ENCODE measurements around the gene HERC2. TPM values are rescaled to one million over a fixed set of nuclear protein-coding genes. Genes with fewer than 3 reads are reported as not detected.
"Not testable (repeated sequence)": the region's sequence is repeated elsewhere in the genome, so short reads cannot be mapped to it uniquely, and the experiment has no call there.

HERC2 gene
- total RNA-seq, 1 donor from 2014 or later = 84.6 TPM

- Mint-ChIP-seq H3K27ac (no peak overlapping the region), H3K9me3 (no peaks in the 10 kb centered on the region), H3K4me1 (no peaks in the 10 kb centered on the region), H3K27me3 (ENCODE audit: low read depth) (no peaks in the 10 kb centered on the region), H3K4me3 (no peak overlapping the region), H3K36me3 (peaks cover 18% of the 10 kb centered on the region)
- no peak for DNase-seq (ENCODE audit: low spot score in 2 of 2, unreplicated experiment in 2 of 2)
- TF ChIP-seq, protein P1, sequence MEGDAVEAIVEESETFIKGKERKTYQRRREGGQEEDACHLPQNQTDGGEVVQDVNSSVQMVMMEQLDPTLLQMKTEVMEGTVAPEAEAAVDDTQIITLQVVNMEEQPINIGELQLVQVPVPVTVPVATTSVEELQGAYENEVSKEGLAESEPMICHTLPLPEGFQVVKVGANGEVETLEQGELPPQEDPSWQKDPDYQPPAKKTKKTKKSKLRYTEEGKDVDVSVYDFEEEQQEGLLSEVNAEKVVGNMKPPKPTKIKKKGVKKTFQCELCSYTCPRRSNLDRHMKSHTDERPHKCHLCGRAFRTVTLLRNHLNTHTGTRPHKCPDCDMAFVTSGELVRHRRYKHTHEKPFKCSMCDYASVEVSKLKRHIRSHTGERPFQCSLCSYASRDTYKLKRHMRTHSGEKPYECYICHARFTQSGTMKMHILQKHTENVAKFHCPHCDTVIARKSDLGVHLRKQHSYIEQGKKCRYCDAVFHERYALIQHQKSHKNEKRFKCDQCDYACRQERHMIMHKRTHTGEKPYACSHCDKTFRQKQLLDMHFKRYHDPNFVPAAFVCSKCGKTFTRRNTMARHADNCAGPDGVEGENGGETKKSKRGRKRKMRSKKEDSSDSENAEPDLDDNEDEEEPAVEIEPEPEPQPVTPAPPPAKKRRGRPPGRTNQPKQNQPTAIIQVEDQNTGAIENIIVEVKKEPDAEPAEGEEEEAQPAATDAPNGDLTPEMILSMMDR (IDR thresholded peaks at IDR 0.05; ENCODE audit: unreplicated experiment) = no peak
These were observed 113.4 kb downstream of the HERC2 start for GRCh38 chr15:28208583-28208982.

- H3K9me3 Mint-ChIP-seq; H3K27me3 Mint-ChIP-seq (ENCODE audit: low read depth); H3K4me3 Mint-ChIP-seq; DNase-seq (ENCODE audit: low spot score in 2 of 2, unreplicated experiment in 2 of 2); H3K4me1 Mint-ChIP-seq; H3K27ac Mint-ChIP-seq: not testable (repeated sequence)
- peaks cover 19% of the 10 kb centered on the region for H3K36me3 Mint-ChIP-seq
These were observed 116.3 kb downstream of the HERC2 start for GRCh38 chr15:28205640-28206039.

GRCh38 chr15:28203055-28203828 lies 118.7 kb downstream of the HERC2 start:
- DNase-seq (ENCODE audit: low spot score in 2 of 2, unreplicated experiment in 2 of 2); H3K9me3 Mint-ChIP-seq; H3K27me3 Mint-ChIP-seq (ENCODE audit: low read depth); H3K27ac Mint-ChIP-seq; H3K4me1 Mint-ChIP-seq; H3K4me3 Mint-ChIP-seq: not testable (repeated sequence)
- peaks cover 31% of the 10 kb centered on the region for H3K36me3 Mint-ChIP-seq

DNA sequence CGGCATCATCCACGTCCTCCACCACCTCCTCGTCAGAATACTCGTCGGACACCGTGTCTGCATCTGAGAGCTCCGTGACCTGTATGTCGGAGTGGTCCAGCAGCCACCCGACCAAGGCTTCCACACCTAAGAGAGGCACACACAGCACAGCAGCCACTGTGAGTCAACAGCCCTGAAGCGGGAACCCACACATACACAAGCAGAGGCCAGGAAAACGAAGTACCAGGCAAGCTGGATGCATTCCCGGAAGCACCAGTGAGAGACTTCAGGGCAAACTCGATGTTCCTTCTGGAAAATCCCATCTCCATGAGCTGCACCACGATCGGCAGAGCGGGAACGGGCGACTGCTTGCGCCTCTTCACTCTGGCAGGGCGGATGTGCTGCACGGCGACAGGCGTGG lies 119.9 kb downstream of the HERC2 start:
- H3K4me3 Mint-ChIP-seq; H3K4me1 Mint-ChIP-seq; H3K27me3 Mint-ChIP-seq (ENCODE audit: low read depth); H3K9me3 Mint-ChIP-seq; H3K27ac Mint-ChIP-seq; DNase-seq (ENCODE audit: low spot score in 2 of 2, unreplicated experiment in 2 of 2): not testable (repeated sequence)
- peaks cover 30% of the 10 kb centered on the region for H3K36me3 Mint-ChIP-seq

GRCh38 chr15:28198215-28198614 lies 123.8 kb downstream of the HERC2 start:
- not testable (repeated sequence) for H3K4me3 Mint-ChIP-seq; H3K9me3 Mint-ChIP-seq; H3K27ac Mint-ChIP-seq; H3K27me3 Mint-ChIP-seq (ENCODE audit: low read depth); H3K4me1 Mint-ChIP-seq; DNase-seq (ENCODE audit: low spot score in 2 of 2, unreplicated experiment in 2 of 2)
- peaks cover 40% of the 10 kb centered on the region for H3K36me3 Mint-ChIP-seq

- H3K9me3 Mint-ChIP-seq; H3K4me3 Mint-ChIP-seq; H3K4me1 Mint-ChIP-seq; DNase-seq (ENCODE audit: low spot score in 2 of 2, unreplicated experiment in 2 of 2); H3K27ac Mint-ChIP-seq; H3K27me3 Mint-ChIP-seq (ENCODE audit: low read depth): not testable (repeated sequence)
- H3K36me3 Mint-ChIP-seq = peaks cover 40% of the 10 kb centered on the region
These were observed 124.3 kb downstream of the HERC2 start for GRCh38 chr15:28197694-28198093.

DNA sequence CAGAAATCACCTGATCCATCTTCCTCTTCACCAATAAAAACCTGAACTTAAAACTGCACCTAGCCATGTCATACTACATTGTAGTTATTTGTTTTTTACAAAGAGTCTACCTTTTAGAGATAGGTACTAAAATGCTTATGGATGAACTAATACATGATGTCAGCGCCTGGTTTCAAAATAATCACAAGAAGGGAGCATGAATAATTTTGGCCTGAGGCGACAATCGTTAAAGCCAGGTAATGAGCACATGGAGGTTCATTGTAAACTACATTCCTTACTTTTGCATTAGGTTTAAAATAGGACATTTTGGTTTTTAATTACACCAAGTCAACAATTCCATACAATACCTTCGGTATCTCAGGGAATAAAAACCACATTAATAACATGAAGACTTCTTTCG lies 125.4 kb downstream of the HERC2 start:
- H3K36me3 Mint-ChIP-seq = peaks cover 40% of the 10 kb centered on the region
- H3K27ac Mint-ChIP-seq; H3K9me3 Mint-ChIP-seq; H3K27me3 Mint-ChIP-seq (ENCODE audit: low read depth); H3K4me3 Mint-ChIP-seq; DNase-seq (ENCODE audit: low spot score in 2 of 2, unreplicated experiment in 2 of 2); H3K4me1 Mint-ChIP-seq: not testable (repeated sequence)

DNA sequence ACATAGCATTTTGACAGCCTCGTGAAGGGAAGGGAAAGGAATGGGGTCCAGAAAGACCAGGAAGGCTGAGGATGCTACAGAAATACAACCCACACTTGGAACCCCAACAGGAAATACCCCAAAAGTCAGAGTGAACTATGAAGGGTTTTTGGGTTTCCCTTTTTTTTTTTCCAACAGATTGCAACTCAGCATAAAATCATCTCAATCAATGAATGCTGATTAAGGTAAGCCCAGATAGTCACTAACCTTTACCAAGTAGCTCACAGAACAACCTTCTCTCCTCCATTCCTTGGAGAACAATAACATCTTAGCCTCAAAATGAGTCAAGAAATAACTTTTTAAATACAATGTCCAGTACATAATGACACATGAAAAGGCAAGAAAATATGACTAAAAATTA lies 129.2 kb downstream of the HERC2 start:
- H3K27me3 Mint-ChIP-seq (ENCODE audit: low read depth) = no peaks in the 10 kb centered on the region
- no peaks in the 10 kb centered on the region for H3K4me1 Mint-ChIP-seq
- no peak overlapping the region for H3K4me3 Mint-ChIP-seq
- TF ChIP-seq, protein P1 (IDR thresholded peaks at IDR 0.05; ENCODE audit: unreplicated experiment) = no peak
- peaks cover 3% of the 10 kb centered on the region for H3K9me3 Mint-ChIP-seq
- no peak for DNase-seq (ENCODE audit: low spot score in 2 of 2, unreplicated experiment in 2 of 2)
- no peak overlapping the region for H3K27ac Mint-ChIP-seq
- peaks cover 32% of the 10 kb centered on the region for H3K36me3 Mint-ChIP-seq

DNA sequence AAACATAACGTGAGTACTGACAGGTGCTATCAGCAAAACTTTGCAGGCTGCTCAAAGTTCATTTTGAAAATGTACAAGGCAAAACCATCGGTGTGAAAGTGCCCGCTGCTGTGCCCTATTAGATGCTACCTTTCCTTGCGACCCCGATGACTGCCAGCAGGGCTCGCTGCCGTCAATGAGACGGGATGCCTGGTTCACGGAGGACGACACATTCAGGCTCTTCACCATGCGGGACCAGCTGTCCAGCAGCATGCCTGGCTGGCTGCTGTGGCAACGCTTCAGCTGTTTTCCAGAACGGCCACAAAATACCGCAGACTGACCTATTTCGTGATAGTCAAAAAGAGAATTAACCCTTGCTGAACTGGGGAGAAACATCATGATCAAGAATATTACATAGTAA lies 130.1 kb downstream of the HERC2 start:
- H3K36me3 Mint-ChIP-seq = peaks cover 34% of the 10 kb centered on the region
- no peak for DNase-seq (ENCODE audit: low spot score in 2 of 2, unreplicated experiment in 2 of 2)
- H3K9me3 Mint-ChIP-seq = peaks cover 3% of the 10 kb centered on the region
- no peaks in the 10 kb centered on the region for H3K4me1 Mint-ChIP-seq
- H3K27ac Mint-ChIP-seq = no peak overlapping the region
- no peaks in the 10 kb centered on the region for H3K27me3 Mint-ChIP-seq (ENCODE audit: low read depth)
- H3K4me3 Mint-ChIP-seq = no peak overlapping the region
- TF ChIP-seq, protein P1 (IDR thresholded peaks at IDR 0.05; ENCODE audit: unreplicated experiment) = no peak

Measured in mesothelial cell of epicardium (in vitro differentiated cells).